Measurements from ENCODE around the gene PLEKHD1.

The PLEKHD1 gene

GRCh38 chr14:69504775-69505174 lies 20.2 kb downstream of the PLEKHD1 start:
- in situ Hi-C loops (cut with MboI; ENCODE audit: low sequenced_read_pairs, unreplicated experiment) = no loop called here
- TF ChIP-seq CTCF (IDR thresholded peaks at IDR 0.05; ENCODE audit: borderline replicate concordance, control extremely low read depth, extremely low read depth, insufficient read depth, missing control alignments) = no peak
- no peak for DNase-seq (ENCODE audit: low spot score)

GRCh38 chr14:69505338-69506240 lies 21.1 kb downstream of the PLEKHD1 start:
- in situ Hi-C loops (cut with MboI; ENCODE audit: low sequenced_read_pairs, unreplicated experiment) = no loop called here
- no peak for DNase-seq (ENCODE audit: low spot score)
- no peak for TF ChIP-seq CTCF (IDR thresholded peaks at IDR 0.05; ENCODE audit: borderline replicate concordance, control extremely low read depth, extremely low read depth, insufficient read depth, missing control alignments)

- in situ Hi-C loops (cut with MboI; ENCODE audit: low sequenced_read_pairs, unreplicated experiment) = no loop called here
Measured at GRCh38 chr14:69506241-69506595, 21.7 kb downstream of the PLEKHD1 start.

GRCh38 chr14:69518289-69519101 lies 34.0 kb downstream of the PLEKHD1 start:
- in situ Hi-C loops (cut with MboI; ENCODE audit: low sequenced_read_pairs, unreplicated experiment) = no loop called here
- no peak for TF ChIP-seq CTCF (IDR thresholded peaks at IDR 0.05; ENCODE audit: borderline replicate concordance, control extremely low read depth, extremely low read depth, insufficient read depth, missing control alignments)

More at GRCh38 chr14:69506241-69506595, 21.7 kb downstream of the PLEKHD1 start:
- TF ChIP-seq CTCF (IDR thresholded peaks at IDR 0.05; ENCODE audit: borderline replicate concordance, control extremely low read depth, extremely low read depth, insufficient read depth, missing control alignments) = no peak
- DNase-seq (ENCODE audit: low spot score) = no peak

GRCh38 chr14:69519204-69520100 lies 34.9 kb downstream of the PLEKHD1 start:
- TF ChIP-seq CTCF (IDR thresholded peaks at IDR 0.05; ENCODE audit: borderline replicate concordance, control extremely low read depth, extremely low read depth, insufficient read depth, missing control alignments) = no peak
- no peak for DNase-seq (ENCODE audit: low spot score)
- in situ Hi-C loops (cut with MboI; ENCODE audit: low sequenced_read_pairs, unreplicated experiment) = no loop called here

More at GRCh38 chr14:69518289-69519101, 34.0 kb downstream of the PLEKHD1 start:
- DNase-seq (ENCODE audit: low spot score) = no peak

GRCh38 chr14:69522026-69522425 lies 37.5 kb downstream of the PLEKHD1 start:
- in situ Hi-C loops (cut with MboI; ENCODE audit: low sequenced_read_pairs, unreplicated experiment) = no loop called here
- DNase-seq (ENCODE audit: low spot score) = no peak
- no peak for TF ChIP-seq CTCF (IDR thresholded peaks at IDR 0.05; ENCODE audit: borderline replicate concordance, control extremely low read depth, extremely low read depth, insufficient read depth, missing control alignments)

Data from GM13976 (cell line).